Ishikawa (cell line): ENCODE results near the gene FOXO3.

ENCODE experiments used
- CEBPB ChIP-seq: IDR thresholded peaks from 2 replicates; pipeline ENCODE4 v1.6.1; 2012
- EP300 ChIP-seq: IDR thresholded peaks from 2 replicates; pipeline ENCODE4 v1.6.1; 2012; ENCODE audit warnings: borderline replicate concordance
- MAX ChIP-seq: IDR thresholded peaks from 2 replicates; pipeline ENCODE4 v1.6.1; 2012
- RAD21 ChIP-seq: IDR thresholded peaks from 2 replicates; pipeline ENCODE4 v1.6.1; 2012; ENCODE audit warnings: low read depth
- TCF12 ChIP-seq: IDR thresholded peaks from 2 replicates; pipeline ENCODE4 v1.6.1; 2012; ENCODE audit warnings: low read depth

DNA sequence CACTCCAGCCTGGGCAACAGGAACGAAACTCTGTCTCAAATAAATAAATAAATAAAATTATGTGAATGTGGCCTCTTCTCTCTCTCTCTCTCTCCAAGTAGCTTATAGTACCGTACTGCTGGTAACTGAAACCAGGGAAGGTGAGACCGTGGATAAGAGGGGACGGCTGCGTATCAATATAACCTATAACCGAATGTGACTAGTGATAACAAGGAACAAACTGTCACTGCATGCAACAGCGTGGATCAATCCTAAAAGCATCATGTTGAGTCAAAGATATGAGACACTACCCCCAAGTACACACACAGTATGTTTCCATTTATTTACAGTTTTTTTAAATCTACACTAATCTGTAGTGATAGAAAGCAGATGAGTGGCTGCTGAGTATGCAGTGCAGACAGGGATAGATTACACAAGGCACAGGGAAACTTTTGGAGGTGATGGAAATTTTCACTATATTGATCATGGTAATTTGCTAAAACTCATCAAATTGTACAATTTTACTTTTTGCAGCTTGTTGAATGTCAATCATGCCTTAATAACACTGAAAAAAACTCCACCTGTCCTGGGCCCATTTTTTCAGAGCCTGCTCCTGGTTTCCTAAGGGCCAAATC, 166.1 kb downstream of the FOXO3 start:
- TF ChIP-seq TCF12, result no peak
- no peak for TF ChIP-seq EP300
- TF ChIP-seq MAX, result no peak
- TF ChIP-seq RAD21, result no peak
- TF ChIP-seq CEBPB, result no peak
